VCaP (cell line): ENCODE measurements around the gene AKT1.

Experiments used
- H3K27ac ChIP-seq: fragments of 450-650 bp; 2 replicates; pipeline ENCODE4 v1.5.1; 2017
- TF ChIP-seq, protein P1 (sequence below): fragments of 450-650 bp; conservative IDR thresholded peaks from 2 replicates; pipeline ENCODE4 v1.5.1; 2017; ENCODE audit warnings: mild to moderate bottlenecking, moderate library complexity

AKT1 gene

DNA sequence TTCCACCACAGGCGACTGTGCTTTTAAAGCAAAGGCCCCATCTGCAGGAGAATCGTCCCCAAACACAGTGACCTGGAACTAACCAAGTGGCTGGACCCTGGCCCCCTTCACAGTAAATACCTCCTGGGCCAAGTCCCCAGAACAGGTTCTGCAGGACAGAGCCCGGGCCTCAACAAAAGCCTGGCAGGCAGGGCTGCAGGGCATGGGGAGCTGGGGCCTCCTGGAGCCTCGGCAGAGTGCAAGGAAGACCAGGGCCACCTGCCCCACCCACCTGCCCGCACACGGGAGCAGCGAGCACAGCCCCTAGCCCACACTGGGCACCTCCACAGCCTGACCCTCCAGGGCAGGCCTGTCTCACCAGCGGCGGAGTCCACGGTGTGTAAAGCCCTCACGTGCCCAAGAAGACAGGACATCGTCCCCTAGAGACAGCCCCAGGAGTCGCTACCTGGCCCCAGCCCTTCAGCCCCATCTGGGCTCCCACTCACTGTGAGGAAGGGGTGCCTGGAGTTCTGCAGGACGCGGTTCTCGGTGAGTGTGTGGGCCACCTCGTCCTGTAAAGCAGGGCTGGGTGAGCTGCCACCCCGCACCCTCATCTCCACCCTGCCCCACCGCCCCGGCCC is 21.0 kb downstream of the AKT1 start:
- H3K27ac ChIP-seq = peak overlapping the region; percentile 73
- TF ChIP-seq, protein P1, sequence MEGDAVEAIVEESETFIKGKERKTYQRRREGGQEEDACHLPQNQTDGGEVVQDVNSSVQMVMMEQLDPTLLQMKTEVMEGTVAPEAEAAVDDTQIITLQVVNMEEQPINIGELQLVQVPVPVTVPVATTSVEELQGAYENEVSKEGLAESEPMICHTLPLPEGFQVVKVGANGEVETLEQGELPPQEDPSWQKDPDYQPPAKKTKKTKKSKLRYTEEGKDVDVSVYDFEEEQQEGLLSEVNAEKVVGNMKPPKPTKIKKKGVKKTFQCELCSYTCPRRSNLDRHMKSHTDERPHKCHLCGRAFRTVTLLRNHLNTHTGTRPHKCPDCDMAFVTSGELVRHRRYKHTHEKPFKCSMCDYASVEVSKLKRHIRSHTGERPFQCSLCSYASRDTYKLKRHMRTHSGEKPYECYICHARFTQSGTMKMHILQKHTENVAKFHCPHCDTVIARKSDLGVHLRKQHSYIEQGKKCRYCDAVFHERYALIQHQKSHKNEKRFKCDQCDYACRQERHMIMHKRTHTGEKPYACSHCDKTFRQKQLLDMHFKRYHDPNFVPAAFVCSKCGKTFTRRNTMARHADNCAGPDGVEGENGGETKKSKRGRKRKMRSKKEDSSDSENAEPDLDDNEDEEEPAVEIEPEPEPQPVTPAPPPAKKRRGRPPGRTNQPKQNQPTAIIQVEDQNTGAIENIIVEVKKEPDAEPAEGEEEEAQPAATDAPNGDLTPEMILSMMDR = no peak

DNA sequence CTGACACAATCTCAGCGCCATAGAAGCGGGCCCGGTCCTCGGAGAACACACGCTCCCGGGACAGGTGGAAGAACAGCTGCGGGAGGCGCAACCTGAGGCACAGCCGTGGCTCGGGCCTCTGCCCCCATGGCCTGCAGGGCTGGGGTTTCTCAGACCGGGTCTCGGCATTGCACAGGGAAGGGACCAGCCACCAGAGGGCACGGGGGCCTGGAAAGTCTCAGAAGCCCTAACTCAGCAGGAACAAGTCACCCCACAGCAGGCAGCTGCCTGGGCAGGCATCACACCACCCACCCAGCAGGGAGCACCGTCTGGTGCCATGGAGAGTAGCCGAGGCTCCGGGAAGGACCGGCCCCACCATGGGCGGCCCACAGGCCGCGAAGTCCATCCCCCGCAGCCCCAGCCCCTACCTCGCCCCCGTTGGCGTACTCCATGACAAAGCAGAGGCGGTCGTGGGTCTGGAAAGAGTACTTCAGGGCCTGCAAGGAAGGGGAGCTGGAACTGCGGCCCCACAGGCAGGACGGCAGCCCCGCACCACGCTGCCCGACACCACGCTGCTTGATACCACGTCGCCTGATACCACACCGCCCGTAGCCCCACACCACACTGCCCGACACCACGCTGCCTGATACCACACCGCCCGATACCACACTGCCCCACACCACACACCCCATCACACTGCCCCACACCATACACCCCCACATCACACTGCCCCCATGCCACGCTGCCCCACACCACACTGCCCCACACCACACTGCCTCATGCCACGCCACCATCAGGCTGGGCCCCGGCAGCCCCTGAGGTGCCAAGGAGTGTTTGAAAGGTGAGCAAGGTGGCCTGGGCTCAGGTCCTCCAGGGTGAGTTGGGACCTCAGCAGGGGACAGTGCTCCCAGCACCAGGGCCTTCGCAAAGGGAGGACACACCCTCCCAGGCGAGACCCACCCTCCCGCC is 21.8 kb downstream of the AKT1 start:
- TF ChIP-seq, protein P1 = no peak
- peak overlapping the region; percentile 73 for H3K27ac ChIP-seq

DNA sequence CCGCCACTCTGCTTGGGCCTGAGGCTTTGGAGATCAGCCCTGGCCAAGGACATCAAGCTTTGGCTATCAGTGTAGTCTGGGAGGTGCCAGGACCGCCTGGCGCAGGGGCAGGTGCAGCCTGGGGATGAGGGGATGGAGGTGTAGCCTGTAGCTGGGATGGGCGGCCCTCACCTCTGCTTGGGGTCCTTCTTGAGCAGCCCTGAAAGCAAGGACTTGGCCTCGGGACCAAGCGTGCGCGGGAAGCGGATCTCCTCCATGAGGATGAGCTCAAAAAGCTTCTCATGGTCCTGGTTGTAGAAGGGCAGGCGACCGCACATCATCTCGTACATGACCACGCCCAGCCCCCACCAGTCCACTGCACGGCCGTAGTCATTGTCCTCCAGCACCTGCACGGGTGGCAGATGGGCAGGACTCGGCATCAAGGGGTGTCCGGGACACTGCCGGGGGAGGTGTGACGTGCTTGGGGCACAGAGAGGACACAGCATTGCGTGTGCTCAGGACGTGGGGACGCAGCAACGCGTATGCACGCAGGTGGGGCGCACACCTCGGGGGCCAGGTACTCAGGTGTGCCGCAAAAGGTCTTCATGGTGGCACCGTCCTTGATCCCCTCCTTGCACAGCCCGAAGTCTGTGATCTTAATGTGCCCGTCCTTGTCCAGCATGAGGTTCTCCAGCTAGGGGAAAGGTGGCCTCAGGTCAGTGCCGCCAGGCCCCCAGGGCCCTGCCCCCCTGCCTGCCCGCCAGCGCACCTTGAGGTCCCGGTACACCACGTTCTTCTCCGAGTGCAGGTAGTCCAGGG is 22.6 kb downstream of the AKT1 start:
- TF ChIP-seq, protein P1 = no peak
- no peak overlapping the region; the same call in 1 of the 2 replicates for H3K27ac ChIP-seq

DNA sequence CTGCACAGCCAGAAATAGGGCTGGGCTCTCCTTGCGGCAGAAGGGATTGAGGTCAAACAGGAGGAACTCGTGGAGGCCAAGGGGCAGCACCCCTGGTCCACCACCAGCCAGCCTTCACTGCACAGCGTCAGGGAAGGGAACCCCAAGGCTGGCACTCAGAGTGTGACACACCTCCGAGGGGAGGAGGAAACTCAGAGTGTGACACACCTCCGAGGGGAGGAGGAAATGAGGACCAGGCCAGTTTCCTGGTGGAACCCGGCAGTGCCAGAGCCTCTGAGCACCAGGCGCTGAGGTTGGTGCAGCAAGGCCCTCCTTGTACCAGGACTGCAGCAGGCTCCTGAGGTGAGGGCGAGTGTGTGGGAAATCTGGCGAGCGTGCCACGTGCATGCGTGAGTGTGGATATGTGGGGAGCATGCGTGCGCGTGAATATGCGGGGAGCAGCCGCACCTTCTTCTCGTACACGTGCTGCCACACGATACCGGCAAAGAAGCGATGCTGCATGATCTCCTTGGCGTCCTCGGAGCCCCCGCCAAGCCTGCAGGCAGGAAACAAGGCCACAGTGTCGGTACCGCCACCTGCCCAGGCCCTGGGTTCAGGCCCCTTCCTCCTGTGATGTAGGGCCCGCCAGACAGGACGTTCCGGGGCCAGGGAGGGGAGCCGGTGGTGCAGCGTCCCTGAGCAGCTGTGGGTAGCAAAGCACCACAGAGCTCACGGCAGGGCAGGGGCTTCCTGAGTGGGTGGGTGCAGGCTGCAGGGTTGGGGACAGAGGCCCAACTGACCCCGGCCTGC is 23.4 kb downstream of the AKT1 start:
- TF ChIP-seq, protein P1 = no peak
- no peak overlapping the region for H3K27ac ChIP-seq

DNA sequence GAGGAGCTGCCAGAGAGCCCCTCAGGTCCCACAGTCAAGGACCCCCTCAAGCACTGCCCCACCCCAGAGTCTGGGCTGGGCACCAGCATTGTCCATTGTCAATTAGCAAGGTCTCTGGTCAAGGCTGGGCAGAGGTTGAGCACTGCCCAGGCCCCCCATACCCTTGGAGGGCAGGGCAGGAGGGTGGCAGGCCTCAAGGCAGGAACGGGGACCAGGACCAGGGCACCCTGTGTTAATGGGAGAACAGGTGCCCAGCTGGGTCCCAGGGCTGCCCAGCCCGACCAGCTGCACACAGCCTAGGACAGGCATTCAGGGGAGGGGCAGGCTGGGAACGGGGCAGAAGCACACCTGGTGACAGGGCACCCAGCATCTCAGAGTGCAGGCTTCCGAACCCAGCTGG is 24.2 kb downstream of the AKT1 start:
- H3K27ac ChIP-seq = no peak overlapping the region
- TF ChIP-seq, protein P1 = no peak

DNA sequence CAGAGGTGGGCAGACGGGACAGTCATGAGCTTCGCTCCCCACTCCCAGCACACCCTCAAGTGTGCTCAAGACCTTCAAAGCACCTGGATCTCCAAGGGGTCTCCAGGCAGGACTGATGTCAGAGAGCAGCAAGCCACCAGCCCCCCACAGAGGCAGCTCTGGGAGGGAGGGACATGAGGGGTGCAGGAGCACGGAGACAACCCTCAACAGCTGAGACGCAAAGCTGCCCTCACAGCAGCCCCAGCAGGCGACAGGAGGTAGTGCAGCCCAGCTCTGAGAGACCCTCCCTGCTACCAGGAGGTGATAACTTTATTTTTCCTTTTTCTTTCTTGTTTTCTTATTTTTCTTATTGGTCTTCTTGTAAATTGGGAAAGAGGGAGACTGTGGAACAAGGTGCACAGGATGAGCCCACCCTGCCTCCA is 24.7 kb downstream of the AKT1 start:
- TF ChIP-seq, protein P1 = peak; percentile 40
- no peak overlapping the region for H3K27ac ChIP-seq
